ENCODE measurements around the gene DPH2.

Gene DPH2

GRCh38 chr1:43969746-43970466 is at the start of gene DPH2:
TSS of gene DPH2 (plus strand) at chr1:43970010. CDS start at chr1:43970176, 166 bp downstream.
- DNase-seq = peak; percentile 92 to 95

GRCh38 chr1:43921022-43921421 is 48.8 kb upstream of the DPH2 start:
- DNase-seq = no peak

- DNase-seq = no peak
These were observed 45.3 kb upstream of the DPH2 start for GRCh38 chr1:43924516-43924915.

GRCh38 chr1:43925846-43926245 is 44.0 kb upstream of the DPH2 start:
- DNase-seq = no peak

GRCh38 chr1:43930168-43930948 is 39.5 kb upstream of the DPH2 start:
- no peak for DNase-seq

- DNase-seq = no peak
These were observed 38.9 kb upstream of the DPH2 start for GRCh38 chr1:43930949-43931275.

GRCh38 chr1:43931711-43932660 is 37.8 kb upstream of the DPH2 start:
- DNase-seq = no peak

GRCh38 chr1:43932786-43933385 is 36.9 kb upstream of the DPH2 start:
- no peak for DNase-seq

GRCh38 chr1:43933386-43934100 is 36.3 kb upstream of the DPH2 start, which contains the start of gene ARTN:
TSS of gene ARTN (plus strand) at chr1:43933801. CDS start at chr1:43935657, 1,856 bp downstream.
- no peak for DNase-seq

- peak; percentile 13 to 31 for DNase-seq
These were observed 35.5 kb upstream of the DPH2 start for GRCh38 chr1:43934101-43934985.

GRCh38 chr1:43934986-43935324 is 34.9 kb upstream of the DPH2 start:
- no peak for DNase-seq

- DNase-seq = no peak
These were observed 33.9 kb upstream of the DPH2 start for GRCh38 chr1:43935711-43936427.

- peak in 1 of 2 experiments; percentile 6 for DNase-seq
These were observed 33.2 kb upstream of the DPH2 start for GRCh38 chr1:43936431-43937151.

- no peak for DNase-seq
These were observed 32.5 kb upstream of the DPH2 start for GRCh38 chr1:43937179-43937865.

- DNase-seq = no peak
These were observed 31.4 kb upstream of the DPH2 start for GRCh38 chr1:43938383-43938782.

GRCh38 chr1:43938892-43939587 is 30.8 kb upstream of the DPH2 start:
- no peak for DNase-seq

- DNase-seq = no peak
These were observed 27.4 kb upstream of the DPH2 start for GRCh38 chr1:43942411-43942810.

GRCh38 chr1:43944860-43945259 is 24.9 kb upstream of the DPH2 start:
- DNase-seq = no peak

All from AML-193 (cell line).